Fibroblast of lung (primary cell): ENCODE measurements around the gene MOV10.

ENCODE experiments used
- EZH2 ChIP-seq: IDR thresholded peaks from 2 replicates; pipeline ENCODE4 v1.5.1; 2012; ENCODE audit warnings: low read length, control low read depth, mild to moderate bottlenecking; ENCODE audit errors: missing control alignments
- TF ChIP-seq, protein P1 (sequence below), 2 donors: IDR thresholded peaks in 1 of 2; conservative IDR thresholded peaks in 1 of 2; 1 replicate in 1 of 2; 2 replicates in 1 of 2; pipeline ENCODE4 v1.5.1; 2011 to 2012; ENCODE audit warnings: low read length in 2 of 2, control low read depth in 1 of 2, inconsistent platforms in 1 of 2, low read depth in 1 of 2, mild to moderate bottlenecking in 1 of 2

- TF ChIP-seq, protein P1, sequence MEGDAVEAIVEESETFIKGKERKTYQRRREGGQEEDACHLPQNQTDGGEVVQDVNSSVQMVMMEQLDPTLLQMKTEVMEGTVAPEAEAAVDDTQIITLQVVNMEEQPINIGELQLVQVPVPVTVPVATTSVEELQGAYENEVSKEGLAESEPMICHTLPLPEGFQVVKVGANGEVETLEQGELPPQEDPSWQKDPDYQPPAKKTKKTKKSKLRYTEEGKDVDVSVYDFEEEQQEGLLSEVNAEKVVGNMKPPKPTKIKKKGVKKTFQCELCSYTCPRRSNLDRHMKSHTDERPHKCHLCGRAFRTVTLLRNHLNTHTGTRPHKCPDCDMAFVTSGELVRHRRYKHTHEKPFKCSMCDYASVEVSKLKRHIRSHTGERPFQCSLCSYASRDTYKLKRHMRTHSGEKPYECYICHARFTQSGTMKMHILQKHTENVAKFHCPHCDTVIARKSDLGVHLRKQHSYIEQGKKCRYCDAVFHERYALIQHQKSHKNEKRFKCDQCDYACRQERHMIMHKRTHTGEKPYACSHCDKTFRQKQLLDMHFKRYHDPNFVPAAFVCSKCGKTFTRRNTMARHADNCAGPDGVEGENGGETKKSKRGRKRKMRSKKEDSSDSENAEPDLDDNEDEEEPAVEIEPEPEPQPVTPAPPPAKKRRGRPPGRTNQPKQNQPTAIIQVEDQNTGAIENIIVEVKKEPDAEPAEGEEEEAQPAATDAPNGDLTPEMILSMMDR (conservative IDR thresholded peaks at IDR 0.05 in 1 of 2, IDR thresholded peaks at IDR 0.05 in 1 of 2; ENCODE audit: low read depth in 1 of 2, low read length in 2 of 2) = no peak
- no peak for TF ChIP-seq EZH2
Observed at GRCh38 chr1:112672842-112673241, 1.6 kb upstream of the MOV10 start.
